NCI-H2196 treated with DMSO at 0.1 percent for 48 hours (cell line): ENCODE results near the gene CACNA1E.

ENCODE experiments used
- DNase-seq: peaks from one replicate; lab custom pipeline; 2025; ENCODE audit not compliant: unreplicated experiment; lab: John Stamatoyannopoulos, UW

Gene CACNA1E

GRCh38 chr1:181483285-181484195, at the start of gene CACNA1E:
Gene CACNA1E, plus strand, starts transcription at chr1:181483517. Its CDS starts 228 bp downstream, at chr1:181483745.
- no peak for DNase-seq

GRCh38 chr1:181433931-181434330, 49.4 kb upstream of the CACNA1E start:
- no peak for DNase-seq

GRCh38 chr1:181438013-181438412, 45.3 kb upstream of the CACNA1E start:
- no peak for DNase-seq

- DNase-seq, result no peak
Measured at GRCh38 chr1:181440510-181440909, 42.8 kb upstream of the CACNA1E start.

GRCh38 chr1:181442181-181442525, 41.2 kb upstream of the CACNA1E start:
- no peak for DNase-seq

- DNase-seq, result no peak
Measured at GRCh38 chr1:181443231-181443853, 40.0 kb upstream of the CACNA1E start.

- DNase-seq, result no peak
Measured at GRCh38 chr1:181445436-181445835, 37.9 kb upstream of the CACNA1E start.

- no peak for DNase-seq
Measured at GRCh38 chr1:181448461-181448860, 34.9 kb upstream of the CACNA1E start.

GRCh38 chr1:181451661-181452230, 31.6 kb upstream of the CACNA1E start:
- no peak for DNase-seq

GRCh38 chr1:181452746-181453145, 30.6 kb upstream of the CACNA1E start:
- no peak for DNase-seq

- DNase-seq, result no peak
Measured at GRCh38 chr1:181453541-181454201, 29.6 kb upstream of the CACNA1E start.

- no peak for DNase-seq
Measured at GRCh38 chr1:181456551-181456950, 26.8 kb upstream of the CACNA1E start.

GRCh38 chr1:181458419-181458818, 24.9 kb upstream of the CACNA1E start:
- no peak for DNase-seq

GRCh38 chr1:181459067-181459466, 24.2 kb upstream of the CACNA1E start:
- no peak for DNase-seq

- DNase-seq, result no peak
Measured at GRCh38 chr1:181469829-181470228, 13.5 kb upstream of the CACNA1E start.

- DNase-seq, result no peak
Measured at GRCh38 chr1:181475580-181475979, 7.7 kb upstream of the CACNA1E start.

- DNase-seq, result no peak
Measured at GRCh38 chr1:181476581-181476980, 6.7 kb upstream of the CACNA1E start.

- DNase-seq, result no peak
Measured at GRCh38 chr1:181478306-181478705, 5.0 kb upstream of the CACNA1E start.

GRCh38 chr1:181479137-181479745, 4.1 kb upstream of the CACNA1E start:
- peak; percentile 36 for DNase-seq

GRCh38 chr1:181482001-181482430, 1.3 kb upstream of the CACNA1E start:
- DNase-seq, result no peak
